ENCODE data around the gene FGF4.

The FGF4 gene

DNA sequence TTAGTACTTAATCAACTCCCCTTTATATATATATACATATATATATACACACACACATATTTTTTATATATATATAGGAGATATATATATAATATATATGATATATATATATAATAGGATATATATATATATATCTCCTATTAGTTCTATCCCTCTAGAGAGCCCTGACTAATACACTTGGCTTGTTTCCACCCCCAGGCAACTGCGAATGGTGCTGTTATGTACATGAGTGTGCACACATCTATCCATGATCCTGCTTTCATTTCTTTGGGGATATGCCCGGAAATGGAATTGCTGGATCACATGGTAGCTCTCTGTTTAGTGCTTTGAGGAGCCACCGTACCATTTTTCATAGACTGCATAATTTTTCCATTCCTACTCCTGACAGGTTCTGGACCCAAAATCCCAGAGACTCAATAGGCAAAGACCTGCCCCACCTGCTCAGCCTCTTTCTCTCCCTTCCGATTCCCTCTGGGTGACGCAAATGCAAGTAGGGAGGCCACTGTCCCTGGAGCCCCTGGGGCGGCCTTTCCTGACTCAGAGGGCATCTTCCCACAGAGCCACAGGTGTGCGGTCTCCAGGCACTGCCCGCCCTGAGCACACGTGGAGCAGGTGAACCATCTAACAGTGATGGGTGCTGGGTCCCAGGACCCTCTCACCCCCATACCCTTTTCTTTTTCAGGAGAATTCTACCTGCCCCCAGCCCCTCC, 32.1 kb upstream of the FGF4 start:
- no peak for DNase-seq (ENCODE audit: low spot score)

GRCh38 chr11:69804769-69805508, 29.8 kb upstream of the FGF4 start:
- no peak for DNase-seq (ENCODE audit: low spot score)

- DNase-seq (ENCODE audit: low spot score): no peak
Observed at GRCh38 chr11:69803604-69804218, 28.6 kb upstream of the FGF4 start.

DNA sequence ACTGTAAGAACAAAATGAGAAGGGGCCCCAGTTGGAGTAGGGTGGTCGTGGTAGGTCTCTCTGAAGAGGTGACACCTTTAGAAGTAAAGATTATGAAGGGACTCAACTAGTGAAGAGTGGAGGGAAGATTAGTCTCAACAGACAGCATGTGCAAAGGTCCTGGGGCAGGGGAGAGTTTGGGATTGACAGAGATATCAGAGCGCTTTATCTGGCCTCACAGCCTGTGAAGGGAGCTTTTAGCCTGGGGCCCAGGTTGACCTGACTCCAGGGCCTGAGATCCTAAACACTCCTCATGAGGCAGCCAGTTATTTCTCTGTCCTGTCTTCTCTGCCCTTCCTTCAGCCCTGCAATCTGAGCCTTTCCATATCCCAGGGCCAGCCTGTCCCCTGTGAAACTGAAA, 27.9 kb upstream of the FGF4 start:
- DNase-seq (ENCODE audit: low spot score): no peak

- no peak for DNase-seq (ENCODE audit: low spot score)
Observed at GRCh38 chr11:69802590-69802989, 27.4 kb upstream of the FGF4 start.

GRCh38 chr11:69801513-69802335, 26.6 kb upstream of the FGF4 start:
- DNase-seq (ENCODE audit: low spot score): peak; percentile 76

GRCh38 chr11:69800278-69800677, 25.1 kb upstream of the FGF4 start:
- DNase-seq (ENCODE audit: low spot score): no peak

DNA sequence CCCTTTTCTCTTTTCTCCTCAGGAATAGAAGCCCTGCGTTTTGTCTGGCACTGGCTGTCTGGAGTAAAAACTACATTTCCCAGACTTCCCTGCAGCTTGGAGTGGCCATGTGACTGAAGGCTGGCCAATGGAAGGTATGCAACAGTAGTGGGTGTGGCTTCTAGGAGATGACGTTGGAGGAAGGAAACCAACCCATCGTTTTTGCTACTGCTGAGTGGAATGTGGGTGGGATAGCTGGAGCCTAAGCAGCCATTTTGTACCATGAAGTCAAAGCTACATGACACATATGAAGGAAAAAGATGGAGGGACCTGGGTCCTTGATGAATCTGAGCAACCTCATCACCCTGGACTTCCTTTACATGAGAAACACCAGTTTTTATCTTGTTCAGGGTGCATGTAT, 24.4 kb upstream of the FGF4 start:
- no peak for DNase-seq (ENCODE audit: low spot score)

GRCh38 chr11:69799097-69799496, 24.0 kb upstream of the FGF4 start:
- DNase-seq (ENCODE audit: low spot score): no peak

GRCh38 chr11:69797737-69798528, 22.8 kb upstream of the FGF4 start:
- DNase-seq (ENCODE audit: low spot score): no peak

- no peak for DNase-seq (ENCODE audit: low spot score)
Observed at GRCh38 chr11:69797156-69797555, 22.0 kb upstream of the FGF4 start.

DNA sequence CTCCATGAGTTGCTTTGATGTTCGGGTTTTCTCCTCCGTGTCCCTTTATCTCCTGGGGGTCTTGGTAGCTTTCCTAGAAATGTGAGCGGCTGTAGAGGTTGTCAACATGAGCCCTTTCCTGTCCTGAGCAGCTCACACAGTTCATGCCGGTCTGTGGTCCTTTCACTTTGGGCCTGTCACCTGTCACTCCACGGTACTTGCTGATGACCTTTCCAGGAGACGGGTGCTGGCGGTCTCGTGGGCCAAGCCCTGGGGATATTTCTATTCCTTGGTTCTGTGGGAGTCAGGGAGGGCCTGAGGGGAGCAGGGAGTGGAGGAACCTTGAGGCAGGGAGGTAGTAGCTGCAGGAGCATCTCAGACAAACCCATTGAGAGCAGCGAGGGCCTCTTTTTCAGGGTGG, 20.9 kb upstream of the FGF4 start:
- DNase-seq (ENCODE audit: low spot score): no peak

DNA sequence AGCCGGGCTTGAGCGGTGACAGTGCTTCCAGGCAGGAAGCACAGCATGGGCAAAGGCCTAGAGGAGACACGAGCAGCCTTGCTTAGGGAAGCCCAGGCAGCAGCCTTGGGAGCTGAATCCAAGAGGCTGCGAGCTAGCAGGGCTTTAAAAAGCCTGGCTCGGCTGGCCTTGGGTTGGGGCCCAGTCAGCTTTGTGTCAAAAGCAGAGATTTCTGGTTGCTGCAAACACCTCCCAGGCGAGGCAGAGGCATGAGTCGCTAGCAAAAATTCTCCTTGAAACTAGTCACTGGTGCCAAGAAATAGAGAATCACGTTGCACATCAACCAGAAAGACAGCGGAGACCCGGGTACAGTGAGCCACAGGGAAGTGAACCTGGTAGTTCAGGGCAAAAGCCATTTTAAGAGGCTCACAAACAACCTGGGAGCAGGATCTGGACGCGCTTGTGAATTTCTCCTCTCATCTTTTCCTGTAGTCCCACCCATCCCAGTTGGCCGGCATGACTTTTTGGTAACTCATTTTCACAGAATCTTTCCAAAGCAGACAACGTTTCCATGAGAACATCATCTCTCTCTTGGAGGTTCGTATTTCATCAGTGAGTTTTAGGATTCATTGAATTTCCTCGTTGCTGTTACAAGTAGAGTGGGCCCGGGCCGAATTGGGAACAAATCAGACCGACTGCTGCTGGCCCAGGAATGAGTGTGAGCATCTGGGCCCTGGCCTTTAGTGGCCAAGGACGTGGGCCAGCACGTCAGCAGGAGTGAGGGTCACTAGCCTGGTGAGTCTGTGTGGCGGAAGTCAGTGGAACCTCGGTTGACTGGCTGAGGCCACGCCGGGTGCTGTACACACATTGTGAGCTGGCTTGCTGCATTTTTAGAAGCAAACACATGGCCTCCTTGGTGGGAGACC, 16.4 kb upstream of the FGF4 start:
- no peak for DNase-seq (ENCODE audit: low spot score)

DNA sequence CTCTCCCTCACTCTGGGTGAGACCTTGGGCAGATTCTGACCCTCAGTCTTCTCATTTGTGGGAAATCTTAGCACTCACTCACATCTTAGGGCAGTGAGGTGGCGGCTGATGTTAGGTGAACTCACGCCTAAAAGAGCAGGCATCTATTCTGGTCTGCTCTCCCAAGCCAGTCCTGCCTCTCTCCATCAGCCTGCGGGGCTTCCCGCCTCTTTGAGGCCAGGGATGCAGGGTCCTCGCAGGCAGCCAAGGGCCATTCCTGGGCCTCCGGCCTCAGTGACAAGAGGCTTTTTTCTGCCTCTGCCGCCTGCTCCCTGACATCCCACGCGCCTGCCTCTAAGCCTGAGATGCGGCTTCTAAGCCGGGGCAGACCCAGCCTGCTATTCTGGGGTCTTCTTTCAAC, 13.8 kb upstream of the FGF4 start:
- no peak for DNase-seq (ENCODE audit: low spot score)

DNA sequence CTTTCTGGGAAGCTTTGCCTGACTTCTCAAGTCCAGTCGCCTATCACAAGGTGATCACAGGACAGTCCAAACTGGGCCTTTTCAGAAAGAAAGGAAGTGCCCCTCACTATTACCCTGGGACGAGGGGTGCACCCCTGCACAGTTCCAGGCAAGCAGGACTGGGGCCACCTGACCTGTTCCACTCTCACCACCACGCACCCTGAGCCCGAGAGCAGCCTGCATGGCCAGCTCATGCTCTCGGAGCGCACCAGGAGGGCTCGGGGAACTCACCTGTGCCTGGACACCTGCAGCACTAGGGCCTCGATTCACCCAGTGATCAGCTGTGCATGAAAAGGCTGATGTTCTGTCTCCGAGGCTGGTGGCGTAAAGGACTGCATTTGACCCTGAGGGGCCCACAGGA, 12.8 kb upstream of the FGF4 start:
- DNase-seq (ENCODE audit: low spot score): no peak

DNA sequence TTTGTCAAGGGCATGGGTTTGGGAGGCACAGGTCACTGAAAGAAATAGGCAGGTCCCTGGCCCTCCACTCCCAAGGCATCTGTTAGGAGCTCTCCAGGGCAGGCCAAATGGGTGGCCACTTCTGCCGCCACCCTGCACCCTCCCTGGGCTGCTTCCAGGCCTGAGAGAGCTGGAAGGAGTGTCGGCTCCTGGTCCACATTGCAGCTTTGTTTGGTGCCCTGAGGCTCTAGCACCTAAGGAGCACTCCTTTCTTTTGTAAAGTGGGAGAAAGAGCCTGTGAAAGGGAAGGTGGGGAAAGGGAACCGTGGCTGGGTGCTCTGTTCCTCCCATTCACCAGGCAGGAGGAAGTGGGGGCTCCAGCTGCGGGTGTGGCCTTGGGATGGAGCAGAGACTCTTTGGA, 12.3 kb upstream of the FGF4 start:
- DNase-seq (ENCODE audit: low spot score): no peak

GRCh38 chr11:69781241-69781640, 6.1 kb upstream of the FGF4 start:
- no peak for DNase-seq (ENCODE audit: low spot score)

- DNase-seq (ENCODE audit: low spot score): no peak
Observed at GRCh38 chr11:69778373-69778772, 3.2 kb upstream of the FGF4 start.

DNA sequence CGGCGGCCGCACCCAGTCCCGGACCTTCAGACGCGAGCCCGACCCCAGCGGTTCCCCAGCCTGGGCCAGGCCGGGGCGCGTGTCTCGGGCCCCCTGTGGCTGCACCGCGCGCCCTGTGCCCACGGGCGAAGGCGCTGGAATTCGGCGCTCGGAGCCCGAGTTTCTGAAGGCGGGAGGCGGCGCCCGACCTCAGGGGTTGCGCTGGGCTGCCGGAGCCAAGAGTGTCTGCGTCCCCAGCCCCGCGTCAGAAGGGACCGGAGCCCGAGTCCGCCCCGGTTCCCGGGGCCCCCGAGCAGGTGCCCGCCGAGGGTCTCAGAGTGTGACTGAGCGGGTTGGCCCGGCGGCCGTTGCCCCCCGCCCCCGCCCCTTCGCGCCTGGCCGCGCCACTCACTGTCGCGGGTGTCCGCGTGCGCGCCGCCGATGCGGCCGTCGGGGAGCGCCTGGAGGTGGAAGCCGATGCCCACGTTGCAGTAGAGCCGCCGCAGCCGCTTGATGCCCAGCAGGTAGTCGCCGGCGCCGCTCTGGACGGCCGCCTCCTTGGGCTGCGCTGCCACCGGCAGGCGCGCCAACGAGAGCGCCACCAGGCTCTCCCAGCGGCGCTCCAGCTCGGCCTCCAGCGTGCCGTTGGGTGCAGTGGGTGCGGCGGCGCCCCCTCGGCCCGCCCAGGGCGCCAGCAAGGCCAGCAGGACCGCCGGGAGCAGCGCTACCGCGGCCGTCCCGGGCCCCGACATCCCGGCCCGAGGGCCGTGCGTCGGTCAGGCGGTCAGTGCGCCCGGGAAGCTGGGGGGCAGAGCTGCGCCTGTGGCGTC, 583 bp downstream of the FGF4 start:
- DNase-seq (ENCODE audit: low spot score): no peak
